Measurements from ENCODE around the gene OPA1.

DNA sequence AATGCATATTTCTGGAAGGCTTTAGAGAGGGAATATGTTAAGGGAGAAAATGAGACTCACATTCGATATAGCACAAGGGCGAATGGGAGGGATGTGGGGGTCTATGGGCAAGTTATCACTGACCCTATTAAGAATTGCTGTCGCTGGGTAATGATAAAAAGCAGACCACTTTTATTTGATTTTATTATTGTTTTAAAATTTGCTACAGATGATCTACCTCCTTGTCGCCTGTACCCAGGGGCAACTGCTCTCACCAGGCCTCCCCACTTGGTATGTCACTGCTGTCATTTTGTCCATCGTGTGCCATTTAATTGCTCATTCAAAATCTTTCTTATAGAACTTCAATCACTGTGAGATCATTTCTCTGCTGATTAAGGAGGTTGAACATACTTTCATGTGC, 153.8 kb downstream of the OPA1 start:
- TF ChIP-seq, protein P1, sequence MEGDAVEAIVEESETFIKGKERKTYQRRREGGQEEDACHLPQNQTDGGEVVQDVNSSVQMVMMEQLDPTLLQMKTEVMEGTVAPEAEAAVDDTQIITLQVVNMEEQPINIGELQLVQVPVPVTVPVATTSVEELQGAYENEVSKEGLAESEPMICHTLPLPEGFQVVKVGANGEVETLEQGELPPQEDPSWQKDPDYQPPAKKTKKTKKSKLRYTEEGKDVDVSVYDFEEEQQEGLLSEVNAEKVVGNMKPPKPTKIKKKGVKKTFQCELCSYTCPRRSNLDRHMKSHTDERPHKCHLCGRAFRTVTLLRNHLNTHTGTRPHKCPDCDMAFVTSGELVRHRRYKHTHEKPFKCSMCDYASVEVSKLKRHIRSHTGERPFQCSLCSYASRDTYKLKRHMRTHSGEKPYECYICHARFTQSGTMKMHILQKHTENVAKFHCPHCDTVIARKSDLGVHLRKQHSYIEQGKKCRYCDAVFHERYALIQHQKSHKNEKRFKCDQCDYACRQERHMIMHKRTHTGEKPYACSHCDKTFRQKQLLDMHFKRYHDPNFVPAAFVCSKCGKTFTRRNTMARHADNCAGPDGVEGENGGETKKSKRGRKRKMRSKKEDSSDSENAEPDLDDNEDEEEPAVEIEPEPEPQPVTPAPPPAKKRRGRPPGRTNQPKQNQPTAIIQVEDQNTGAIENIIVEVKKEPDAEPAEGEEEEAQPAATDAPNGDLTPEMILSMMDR (IDR thresholded peaks at IDR 0.05), result no peak
- TF ChIP-seq POLR2AphosphoS5 (IDR thresholded peaks at IDR 0.05) (no peak), POLR2A (IDR thresholded peaks at IDR 0.05) (no peak)

Measured in breast epithelium (tissue), 3 donors.